Measurements from ENCODE around the gene CHMP6.

CHMP6 gene

GRCh38 chr17:80956321-80957190 lies 35.1 kb upstream of the CHMP6 start:
- no peak for DNase-seq

- DNase-seq = no peak
These were observed 34.1 kb upstream of the CHMP6 start for GRCh38 chr17:80957461-80957941.

- no peak for DNase-seq
These were observed 32.2 kb upstream of the CHMP6 start for GRCh38 chr17:80959330-80960036.

DNA sequence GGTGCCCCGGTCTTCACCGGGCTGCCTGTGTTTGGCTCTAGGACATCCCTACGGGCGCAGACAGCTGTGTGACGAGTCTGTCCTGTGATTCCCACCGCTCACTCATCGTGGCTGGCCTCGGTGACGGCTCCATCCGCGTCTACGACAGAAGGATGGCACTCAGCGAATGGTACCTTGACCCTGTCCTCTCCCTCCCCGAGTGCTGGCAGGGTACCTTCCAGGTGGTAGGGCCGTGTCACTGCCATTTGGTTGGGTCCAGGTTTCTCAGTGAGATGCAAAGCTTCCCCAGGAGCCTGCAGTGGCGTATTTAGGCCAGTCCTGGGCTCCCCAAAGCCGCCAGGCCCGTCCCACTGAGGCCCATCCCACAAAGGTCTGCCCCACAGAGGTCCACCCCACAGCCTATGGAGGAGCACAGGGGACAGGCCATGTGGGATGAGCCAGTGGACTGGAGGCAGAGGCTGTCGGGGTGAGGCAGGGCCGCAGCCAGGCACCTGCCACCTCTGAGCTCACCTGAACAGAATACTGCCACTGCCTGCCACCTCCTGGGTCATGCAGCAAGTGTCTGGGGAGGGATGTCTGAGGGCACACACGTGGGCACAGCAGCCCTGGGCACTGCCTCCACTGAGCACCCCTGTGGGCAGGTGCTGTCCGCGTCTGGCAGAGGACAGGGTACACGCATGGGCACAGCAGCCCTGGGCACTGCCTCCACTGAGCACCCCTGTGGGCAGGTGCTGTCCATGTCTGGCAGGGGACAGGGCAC lies 31.4 kb upstream of the CHMP6 start:
- no peak for DNase-seq

DNA sequence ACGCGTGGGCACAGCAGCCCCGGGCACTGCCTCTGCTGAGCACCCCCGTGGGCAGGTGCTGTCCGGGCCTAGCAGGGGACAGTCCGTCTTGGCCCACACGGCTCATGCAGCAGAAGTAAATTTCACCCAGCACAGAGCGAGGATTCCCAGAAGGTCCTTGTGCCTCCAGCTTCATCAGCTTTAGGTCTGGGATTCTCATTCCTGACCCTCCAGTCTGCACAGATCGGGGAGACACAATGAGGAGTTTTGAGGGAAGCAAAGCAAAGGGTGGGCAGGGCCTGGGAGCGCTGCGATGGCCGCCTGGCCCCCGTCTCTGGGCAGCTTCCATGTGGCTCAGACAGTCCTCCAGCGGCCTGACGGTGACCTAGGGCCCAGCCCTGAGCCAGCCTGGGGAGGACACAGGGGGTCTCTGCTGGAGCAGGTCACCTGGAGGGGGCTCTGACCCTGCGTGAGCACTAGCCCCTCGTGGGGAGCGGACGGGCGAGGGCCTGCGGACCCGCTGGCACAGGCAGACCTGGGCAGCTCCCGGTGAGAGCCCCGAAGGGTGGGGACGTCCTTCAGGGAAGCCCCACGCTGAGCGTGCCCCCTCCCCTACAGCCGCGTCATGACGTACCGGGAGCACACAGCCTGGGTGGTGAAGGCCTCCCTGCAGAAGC lies 30.7 kb upstream of the CHMP6 start:
- no peak for DNase-seq

DNA sequence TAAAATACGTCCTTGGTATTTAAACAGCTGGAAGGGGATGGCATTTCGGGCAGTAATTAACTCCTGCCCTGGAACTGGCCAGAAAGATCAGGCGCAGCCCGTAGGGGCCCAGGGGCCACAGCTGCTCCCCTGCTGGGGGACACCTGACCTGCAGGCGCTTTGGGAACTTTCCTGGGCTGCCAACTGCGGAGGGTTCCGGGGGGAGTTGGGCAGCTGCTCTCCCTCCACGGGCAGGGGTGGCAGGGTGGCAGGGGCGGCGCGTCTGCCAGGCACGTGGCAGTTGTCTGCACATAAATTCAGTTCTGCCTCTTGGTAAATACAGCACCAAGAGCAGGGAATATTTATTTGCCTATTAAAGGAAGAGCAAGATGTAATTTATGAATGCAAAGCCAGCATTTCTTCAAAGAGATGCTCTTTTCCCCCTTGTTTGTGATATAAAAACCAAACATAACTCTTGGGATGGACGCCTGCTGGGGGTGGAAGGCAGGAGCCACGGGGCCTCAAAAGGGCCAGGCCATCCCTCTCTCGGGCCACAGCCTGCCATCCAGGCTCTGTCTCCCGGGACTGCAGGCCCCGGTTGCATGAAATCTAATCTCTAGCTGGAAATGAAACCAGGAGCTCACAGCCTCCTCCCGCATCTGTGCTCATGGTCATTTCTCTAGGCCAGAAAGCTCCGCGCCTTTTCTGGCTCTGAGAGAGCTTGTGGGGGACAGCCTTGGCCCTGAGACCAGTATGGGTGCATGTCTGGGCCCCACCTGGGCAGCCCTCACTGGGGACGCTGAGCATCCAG lies 29.9 kb upstream of the CHMP6 start:
- DNase-seq = no peak

DNA sequence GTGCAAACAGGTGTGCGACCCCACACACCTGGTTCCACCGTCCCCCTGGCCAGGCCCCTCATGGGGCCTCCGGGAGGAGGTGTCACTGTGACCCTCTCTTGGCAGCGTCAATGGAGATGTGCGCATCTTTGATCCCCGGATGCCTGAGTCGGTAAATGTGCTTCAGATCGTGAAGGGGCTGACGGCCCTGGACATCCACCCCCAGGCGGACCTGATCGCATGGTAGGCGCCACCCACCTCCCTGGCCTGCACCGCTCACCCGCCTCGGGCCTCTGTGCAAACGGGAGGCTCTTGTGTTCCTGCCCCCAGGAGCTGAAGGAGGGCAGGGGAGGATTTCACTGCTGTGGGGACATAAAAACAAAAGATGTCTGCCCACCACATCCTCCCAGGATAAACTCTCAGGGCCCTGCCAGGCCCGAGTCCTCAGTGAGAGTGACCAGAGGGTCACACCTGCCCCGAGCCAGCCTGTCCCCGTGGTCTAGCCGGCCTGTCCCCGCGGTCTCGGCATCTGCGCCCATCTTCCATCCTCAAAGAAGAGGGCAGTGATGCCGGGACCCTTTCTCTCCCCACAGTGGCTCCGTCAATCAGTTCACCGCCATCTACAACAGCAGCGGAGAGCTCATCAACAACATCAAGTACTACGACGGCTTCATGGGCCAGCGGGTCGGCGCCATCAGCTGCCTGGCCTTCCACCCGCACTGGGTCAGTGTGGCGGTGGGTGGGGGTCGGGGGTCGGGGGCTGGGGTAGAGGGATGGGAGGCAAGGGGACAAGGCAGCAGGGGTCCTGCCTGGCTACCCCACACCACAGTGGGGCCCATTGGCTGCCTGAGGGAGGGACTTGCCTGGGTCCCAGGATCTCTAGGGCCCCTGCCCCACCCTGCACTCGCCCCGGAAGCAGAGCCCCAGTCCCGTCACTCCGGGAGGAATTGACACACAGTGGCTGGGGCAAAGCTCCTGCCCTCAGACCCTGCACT lies 29.0 kb upstream of the CHMP6 start:
- DNase-seq = no peak

DNA sequence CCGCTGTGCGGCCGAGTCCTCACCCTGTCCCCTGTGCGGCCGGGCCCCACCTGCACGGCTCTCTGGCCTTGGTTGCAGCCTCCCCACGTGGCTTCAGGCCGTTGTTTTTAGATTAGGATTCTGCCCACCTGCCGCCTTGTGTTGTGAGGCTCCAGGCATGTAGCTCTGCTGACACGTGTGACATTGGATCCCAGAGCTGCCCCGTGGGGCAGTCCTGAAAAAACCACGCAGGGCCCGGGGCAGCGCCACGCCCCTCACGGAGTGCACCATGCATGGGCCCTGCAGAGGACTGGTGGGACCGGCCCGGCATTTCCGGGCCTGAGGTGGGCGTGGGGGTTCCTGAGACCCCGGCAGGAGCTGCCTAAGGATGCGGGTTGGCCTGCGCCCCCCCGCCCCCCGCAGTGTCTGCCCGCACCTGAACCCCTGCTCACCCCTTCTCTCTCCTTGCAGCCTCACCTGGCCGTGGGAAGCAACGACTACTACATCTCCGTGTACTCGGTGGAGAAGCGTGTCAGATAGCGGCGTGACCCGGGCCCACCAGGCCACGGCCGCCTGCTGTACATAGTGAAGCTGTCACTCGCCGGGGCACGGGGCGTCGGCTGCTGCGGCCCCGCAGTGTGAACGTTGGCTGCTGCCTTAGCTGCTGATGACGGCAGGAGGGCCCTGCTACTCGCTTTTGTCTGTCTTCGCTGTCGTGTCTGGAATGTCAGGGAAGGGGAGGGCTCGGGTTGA lies 27.7 kb upstream of the CHMP6 start:
- DNase-seq = no peak

DNA sequence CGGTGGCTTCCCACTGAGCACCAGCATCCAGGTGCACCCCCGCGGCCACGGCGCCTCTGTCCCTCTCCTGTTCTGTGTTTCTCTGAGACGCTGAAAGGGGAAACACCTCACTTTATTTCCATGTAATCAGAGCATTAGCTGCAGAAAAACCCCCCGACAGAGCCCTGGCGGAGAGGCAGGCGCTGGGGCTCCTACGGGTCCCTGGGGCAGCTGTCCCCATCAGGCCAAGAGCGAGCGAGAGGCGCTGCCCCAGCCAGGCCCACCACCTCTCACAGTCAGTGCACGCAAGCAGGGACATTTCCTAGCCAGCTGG lies 27.1 kb upstream of the CHMP6 start:
- no peak for DNase-seq

DNA sequence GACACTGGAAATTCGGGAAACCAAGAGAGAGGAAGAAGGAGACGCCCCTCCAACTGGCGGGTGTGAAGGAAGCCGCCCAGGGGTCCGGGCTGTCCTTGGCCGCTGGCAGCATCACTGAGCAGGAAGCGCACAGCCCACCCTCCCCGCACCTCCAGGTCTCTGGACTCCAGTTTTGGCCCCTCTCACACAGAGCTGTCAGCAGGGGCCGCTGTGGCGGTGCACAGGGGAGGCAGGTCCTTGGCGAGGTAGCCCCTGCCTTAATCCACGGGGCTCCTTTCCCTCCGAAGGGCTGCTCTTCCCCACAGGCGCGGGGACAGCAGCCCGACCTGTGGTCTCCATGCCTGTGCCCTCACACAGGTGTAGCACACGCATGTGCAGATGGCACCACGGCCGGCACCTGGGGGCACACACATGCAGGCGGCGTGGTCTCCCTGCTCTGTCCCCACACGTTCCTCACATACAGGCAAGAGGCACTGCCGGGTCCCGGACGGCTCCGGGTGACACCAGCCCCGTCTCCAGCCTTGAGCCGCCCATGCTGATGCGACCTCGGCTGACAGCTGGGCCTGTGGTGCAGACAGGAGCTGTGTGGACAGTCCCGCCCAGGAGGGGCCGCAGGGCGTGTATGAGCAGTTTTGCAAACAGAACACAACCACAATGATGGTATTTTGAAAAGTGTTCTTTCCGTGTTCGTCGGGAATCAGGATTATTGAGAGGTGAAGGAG lies 26.6 kb upstream of the CHMP6 start:
- DNase-seq = no peak

GRCh38 chr17:80965606-80966005 lies 26.0 kb upstream of the CHMP6 start:
- no peak for DNase-seq

- DNase-seq = no peak
These were observed 24.2 kb upstream of the CHMP6 start for GRCh38 chr17:80967404-80967872.

DNA sequence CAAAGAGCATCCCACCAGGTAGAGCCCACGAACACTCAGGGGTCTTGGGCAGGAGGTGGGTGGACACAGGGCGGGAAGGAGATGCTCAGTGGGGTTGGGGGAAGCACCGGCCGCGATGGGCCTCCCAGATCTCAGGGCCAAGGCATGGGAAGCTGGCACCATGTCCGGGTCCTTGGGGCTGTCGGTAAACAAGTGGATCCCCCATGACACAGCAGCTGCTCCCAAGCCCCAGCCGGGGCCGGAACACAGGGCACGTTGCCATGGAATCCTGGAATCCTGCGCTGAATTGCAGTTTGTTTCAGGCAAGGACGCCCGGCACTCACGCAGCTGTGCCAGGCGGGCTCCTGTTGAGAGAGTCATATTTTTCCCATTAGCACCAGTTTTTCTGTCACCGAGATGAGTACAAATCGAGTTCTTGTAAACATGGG lies 23.0 kb upstream of the CHMP6 start:
- peak; percentile 45 for DNase-seq

DNA sequence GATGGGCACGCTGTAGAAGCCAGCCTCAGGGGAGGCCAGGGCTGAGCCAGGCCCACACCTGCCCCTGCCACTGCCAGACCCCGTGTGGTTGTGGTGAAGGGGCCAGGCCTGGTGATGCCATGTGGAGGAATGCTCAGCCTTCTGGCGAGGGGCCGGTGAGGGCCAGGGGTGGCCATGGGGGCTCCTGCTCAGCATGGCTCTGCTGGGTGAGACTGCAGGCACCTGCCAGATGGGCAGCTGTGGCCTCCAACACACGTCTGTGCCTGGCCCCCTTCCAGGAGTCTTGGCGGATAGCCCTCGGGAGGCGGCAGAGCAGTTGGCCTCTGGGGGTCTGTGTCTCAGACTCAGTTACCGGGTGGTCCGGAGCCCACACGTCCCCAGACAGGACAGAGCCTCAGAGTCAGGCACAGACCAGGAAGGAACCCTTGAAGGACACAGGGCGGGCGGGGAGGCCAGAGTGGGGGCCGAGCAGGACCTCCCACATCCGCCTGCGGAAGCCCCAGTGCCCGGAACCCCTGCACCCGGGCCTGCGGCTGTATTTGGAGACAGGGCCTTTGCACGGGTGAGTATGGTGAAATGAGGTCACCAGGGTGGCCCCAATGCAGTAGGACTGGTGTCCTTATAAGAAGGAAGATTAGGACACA lies 22.5 kb upstream of the CHMP6 start:
- DNase-seq = no peak

- no peak for DNase-seq
These were observed 22.0 kb upstream of the CHMP6 start for GRCh38 chr17:80969674-80970043.

GRCh38 chr17:80970044-80970761 lies 21.4 kb upstream of the CHMP6 start:
- DNase-seq = no peak

DNA sequence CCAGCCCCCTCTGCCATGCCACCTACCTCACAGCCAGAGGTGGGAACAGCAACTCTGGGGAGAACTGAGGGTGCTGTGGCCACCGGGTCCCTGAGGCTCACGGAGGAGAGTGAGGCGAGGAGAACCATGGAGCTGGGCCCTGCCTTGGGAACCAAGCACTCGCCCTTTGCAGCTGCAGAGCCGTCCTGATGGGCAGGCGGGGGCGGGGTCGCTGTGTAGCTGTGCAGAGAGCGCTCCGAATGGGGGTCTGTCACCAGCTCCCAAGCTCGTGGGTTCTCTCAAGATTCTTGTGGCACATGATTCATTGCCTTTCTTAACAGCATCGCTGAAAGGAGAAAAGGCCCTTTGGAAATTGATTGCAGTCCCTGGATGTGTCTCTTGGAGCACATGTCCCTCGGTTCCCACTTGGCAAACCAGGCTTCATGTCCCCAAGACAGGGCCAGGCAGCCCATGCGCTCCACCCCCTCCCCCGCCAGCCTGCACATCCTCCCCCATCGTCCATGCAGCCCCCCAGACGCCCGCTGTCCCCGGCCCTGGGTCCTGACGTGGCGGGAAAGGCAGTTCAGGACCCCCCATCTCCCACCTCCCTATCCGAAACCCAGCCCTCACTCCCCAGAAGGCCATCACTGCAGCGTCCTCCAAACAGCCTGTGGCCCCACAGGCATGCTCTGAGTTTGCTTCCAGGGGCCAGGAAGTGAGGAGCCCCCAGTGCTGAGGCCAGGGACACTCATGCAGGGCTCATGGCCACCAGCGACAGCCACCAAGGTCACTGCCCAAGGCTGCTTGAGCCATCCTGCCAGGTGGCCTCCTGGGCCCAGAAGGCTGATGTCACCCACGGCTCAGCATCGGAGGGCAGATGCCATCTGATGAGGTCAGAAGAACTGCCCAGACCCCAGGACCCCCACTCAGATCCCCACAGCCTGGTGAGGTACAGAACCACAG lies 20.6 kb upstream of the CHMP6 start:
- no peak for DNase-seq
